ENCODE measurements around the gene WWC2.

WWC2 gene

DNA sequence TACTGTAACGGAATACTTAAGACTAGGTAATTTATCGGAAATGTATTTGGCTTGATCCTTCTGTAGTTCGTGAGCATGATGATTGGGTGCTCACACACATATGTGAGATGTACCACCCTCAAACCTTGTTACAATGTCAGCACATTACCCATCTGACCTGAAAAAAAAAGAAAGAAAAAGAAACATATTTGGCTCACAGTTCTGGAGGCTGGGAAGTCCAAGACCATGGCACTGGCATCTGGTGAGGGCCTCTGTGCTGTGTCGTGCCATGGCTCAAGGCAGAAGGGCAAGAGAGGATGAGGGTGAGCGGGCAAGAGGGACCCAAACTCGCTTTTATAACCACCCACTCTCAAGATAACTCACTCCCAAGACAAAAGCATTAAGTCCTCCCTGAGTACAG lies 230.2 kb downstream of the WWC2 start:
- H3K27me3 ChIP-seq (ENCODE audit: control insufficient read depth, insufficient read depth, low read length), result no peaks in the 10 kb centered on the region
- no peak overlapping the region for H2AFZ ChIP-seq
- H3K36me3 ChIP-seq (ENCODE audit: control insufficient read depth, insufficient read depth, low read length), result no peaks in the 10 kb centered on the region
- peaks cover 11% of the 10 kb centered on the region for H3K4me1 ChIP-seq
- H3K79me2 ChIP-seq, result no peaks in the 10 kb centered on the region
- no peak overlapping the region for H3K9ac ChIP-seq
- H3K27ac ChIP-seq, result no peak overlapping the region
- no peak for TF ChIP-seq CTCF (IDR thresholded peaks at IDR 0.05)
- no peak overlapping the region for H3K4me2 ChIP-seq (ENCODE audit: low read length)
- no peak overlapping the region for H3K4me3 ChIP-seq (ENCODE audit: low read depth, low read length)
- H3K9me3 ChIP-seq (ENCODE audit: control insufficient read depth, low read length), result no peaks in the 10 kb centered on the region

GRCh38 chr4:183329954-183330742 lies 231.1 kb downstream of the WWC2 start:
- Histone ChIP-seq H3K27ac (no peak overlapping the region), H2AFZ (no peak overlapping the region), H3K36me3 (ENCODE audit: control insufficient read depth, insufficient read depth, low read length) (no peaks in the 10 kb centered on the region), H3K79me2 (no peaks in the 10 kb centered on the region), H3K4me2 (ENCODE audit: low read length) (no peak overlapping the region), H3K4me1 (peaks cover 11% of the 10 kb centered on the region), H3K9ac (no peak overlapping the region), H3K9me3 (ENCODE audit: control insufficient read depth, low read length) (no peaks in the 10 kb centered on the region), H3K27me3 (ENCODE audit: control insufficient read depth, insufficient read depth, low read length) (no peaks in the 10 kb centered on the region), H3K4me3 (ENCODE audit: low read depth, low read length) (no peak overlapping the region)
- TF ChIP-seq CTCF (IDR thresholded peaks at IDR 0.05), result no peak

GRCh38 chr4:183330841-183331240 lies 231.8 kb downstream of the WWC2 start:
- Histone ChIP-seq H3K9ac (no peak overlapping the region), H3K27ac (no peak overlapping the region), H3K9me3 (ENCODE audit: control insufficient read depth, low read length) (no peaks in the 10 kb centered on the region), H3K79me2 (no peaks in the 10 kb centered on the region), H3K4me1 (peaks cover 11% of the 10 kb centered on the region), H3K4me2 (ENCODE audit: low read length) (no peak overlapping the region), H3K4me3 (ENCODE audit: low read depth, low read length) (no peak overlapping the region), H3K36me3 (ENCODE audit: control insufficient read depth, insufficient read depth, low read length) (no peaks in the 10 kb centered on the region), H3K27me3 (ENCODE audit: control insufficient read depth, insufficient read depth, low read length) (no peaks in the 10 kb centered on the region), H2AFZ (no peak overlapping the region)
- TF ChIP-seq CTCF (IDR thresholded peaks at IDR 0.05), result no peak

DNA sequence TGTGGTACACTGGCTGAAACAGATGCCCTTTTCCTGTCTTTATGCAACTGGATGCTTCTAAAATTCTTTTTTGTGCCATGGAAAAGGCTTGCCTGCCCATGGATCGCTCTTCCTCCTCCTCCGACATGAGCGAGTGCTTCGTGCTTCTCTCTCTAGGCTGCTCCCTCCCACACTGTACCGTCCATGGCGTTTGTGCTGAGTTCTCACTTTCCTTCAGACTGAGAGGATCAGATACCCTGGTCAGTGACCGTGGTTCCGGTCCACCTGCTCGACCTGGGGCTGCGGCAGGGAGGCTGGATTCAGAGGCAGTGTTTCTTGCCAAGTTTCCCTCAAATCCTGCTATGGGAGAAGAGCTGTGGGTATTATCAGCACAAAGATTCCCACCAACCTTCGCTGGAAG lies 233.4 kb downstream of the WWC2 start:
- no peak overlapping the region for H3K4me3 ChIP-seq (ENCODE audit: low read depth, low read length)
- no peaks in the 10 kb centered on the region for H3K79me2 ChIP-seq
- peaks cover 11% of the 10 kb centered on the region for H3K4me1 ChIP-seq
- H3K9me3 ChIP-seq (ENCODE audit: control insufficient read depth, low read length), result no peaks in the 10 kb centered on the region
- peak overlapping the region; percentile 59 for H2AFZ ChIP-seq
- H3K4me2 ChIP-seq (ENCODE audit: low read length), result peak overlapping the region; percentile 49
- TF ChIP-seq CTCF (IDR thresholded peaks at IDR 0.05), result no peak
- H3K9ac ChIP-seq, result no peak overlapping the region
- H3K27ac ChIP-seq, result peak overlapping the region; percentile 54
- no peaks in the 10 kb centered on the region for H3K27me3 ChIP-seq (ENCODE audit: control insufficient read depth, insufficient read depth, low read length)
- H3K36me3 ChIP-seq (ENCODE audit: control insufficient read depth, insufficient read depth, low read length), result no peaks in the 10 kb centered on the region

- Histone ChIP-seq H3K27me3 (ENCODE audit: control insufficient read depth, insufficient read depth, low read length) (no peaks in the 10 kb centered on the region), H3K4me1 (peaks cover 11% of the 10 kb centered on the region), H3K79me2 (no peaks in the 10 kb centered on the region), H3K36me3 (ENCODE audit: control insufficient read depth, insufficient read depth, low read length) (no peaks in the 10 kb centered on the region), H2AFZ (no peak overlapping the region), H3K9ac (no peak overlapping the region), H3K9me3 (ENCODE audit: control insufficient read depth, low read length) (no peaks in the 10 kb centered on the region), H3K4me2 (ENCODE audit: low read length) (no peak overlapping the region), H3K27ac (no peak overlapping the region), H3K4me3 (ENCODE audit: low read depth, low read length) (no peak overlapping the region)
- TF ChIP-seq CTCF (IDR thresholded peaks at IDR 0.05), result no peak
These were observed 234.1 kb downstream of the WWC2 start for GRCh38 chr4:183333202-183333601.

Measured in parathyroid adenoma (tissue), 2 donors.